ENCODE data around the gene CAMK1D. TPM values are rescaled to one million over a fixed set of nuclear protein-coding genes. Genes with fewer than 3 reads are reported as not detected.
"Not testable (repeated sequence)": the region's sequence is repeated elsewhere in the genome, so short reads cannot be mapped to it uniquely, and the experiment has no call there.

The CAMK1D gene
- polyA plus RNA-seq, 1 donor (not counting 4 experiments of a cell fraction or from before 2014, with no cell fraction given), result 0.76 TPM

GRCh38 chr10:12724807-12725579 lies 375.6 kb downstream of the CAMK1D start:
- dilution Hi-C loops (cut with MboI; ENCODE audit: extremely low pct_ligation_motif_present, low sequenced_read_pairs), result no loop called here
- Histone ChIP-seq H4K20me1 (ENCODE audit: control insufficient read depth, extremely low read depth, insufficient read depth, low read length) (no peaks in the 10 kb centered on the region), H3K4me2 (ENCODE audit: control insufficient read depth, extremely low read depth, insufficient read depth, low read depth, low read length) (no peak overlapping the region), H3K4me3 (ENCODE audit: control insufficient read depth in 2 of 3, extremely low read depth in 1 of 3, insufficient read depth in 2 of 3, low read depth in 1 of 3, low read length in 3 of 3) (no peak overlapping the region), H3K36me3 (ENCODE audit: control insufficient read depth in 2 of 2, extremely low read depth in 1 of 2, insufficient read depth in 2 of 2, low read length in 2 of 2) (no peaks in the 10 kb centered on the region), H3K9ac (ENCODE audit: control insufficient read depth, extremely low read depth, insufficient read depth, low read length) (no peak overlapping the region), H3K79me2 (ENCODE audit: control insufficient read depth, insufficient read depth, low read length) (no peaks in the 10 kb centered on the region), H3K4me1 (ENCODE audit: control insufficient read depth, extremely low read depth, insufficient read depth, low read length) (peaks cover 18% of the 10 kb centered on the region), H2AFZ (ENCODE audit: control insufficient read depth, low read length) (no peak overlapping the region), H3K9me3 (ENCODE audit: control insufficient read depth, low read depth, low read length) (no peaks in the 10 kb centered on the region), H3K27ac (ENCODE audit: control insufficient read depth, insufficient read depth, low read length) (no peak overlapping the region), H3K27me3 (ENCODE audit: control insufficient read depth, extremely low read depth, insufficient read depth, low read length) (no peaks in the 10 kb centered on the region), H3K9me1 (ENCODE audit: control insufficient read depth, extremely low read depth, insufficient read depth, low read length) (no peaks in the 10 kb centered on the region)
- no peak for TF ChIP-seq CTCF (optimal IDR thresholded peaks at IDR 0.05 in 1 of 3, IDR thresholded peaks at IDR 0.05 in 1 of 3, conservative IDR thresholded peaks at IDR 0.05 in 1 of 3; ENCODE audit: extremely low read depth in 1 of 3, insufficient read depth in 2 of 3, low read length in 3 of 3)
- no peak for TF ChIP-seq EZH2 (IDR thresholded peaks at IDR 0.05; ENCODE audit: low read length)
- no peak for DNase-seq (ENCODE audit: low read depth, low spot score)
- peak; percentile 29 for FAIRE-seq

- H3K79me2 ChIP-seq (ENCODE audit: control insufficient read depth, insufficient read depth, low read length); H3K9ac ChIP-seq (ENCODE audit: control insufficient read depth, extremely low read depth, insufficient read depth, low read length); H3K9me1 ChIP-seq (ENCODE audit: control insufficient read depth, extremely low read depth, insufficient read depth, low read length); H3K36me3 ChIP-seq (ENCODE audit: control insufficient read depth in 2 of 2, extremely low read depth in 1 of 2, insufficient read depth in 2 of 2, low read length in 2 of 2); H3K27me3 ChIP-seq (ENCODE audit: control insufficient read depth, extremely low read depth, insufficient read depth, low read length); dilution Hi-C loops (cut with MboI; ENCODE audit: extremely low pct_ligation_motif_present, low sequenced_read_pairs); H4K20me1 ChIP-seq (ENCODE audit: control insufficient read depth, extremely low read depth, insufficient read depth, low read length); H3K27ac ChIP-seq (ENCODE audit: control insufficient read depth, insufficient read depth, low read length); DNase-seq (ENCODE audit: low read depth, low spot score); H2AFZ ChIP-seq (ENCODE audit: control insufficient read depth, low read length); H3K4me3 ChIP-seq (ENCODE audit: control insufficient read depth in 2 of 3, extremely low read depth in 1 of 3, insufficient read depth in 2 of 3, low read depth in 1 of 3, low read length in 3 of 3); H3K4me2 ChIP-seq (ENCODE audit: control insufficient read depth, extremely low read depth, insufficient read depth, low read depth, low read length); H3K9me3 ChIP-seq (ENCODE audit: control insufficient read depth, low read depth, low read length): not testable (repeated sequence)
- H3K4me1 ChIP-seq (ENCODE audit: control insufficient read depth, extremely low read depth, insufficient read depth, low read length), result peaks cover 13% of the 10 kb centered on the region
- FAIRE-seq, result peak; percentile 83
Observed at GRCh38 chr10:12725580-12725888, 376.2 kb downstream of the CAMK1D start.

Data from keratinocyte (primary cell).